Measurements from ENCODE around the gene SUSD4.

The SUSD4 gene

GRCh38 chr1:223315665-223316064 is 48.3 kb downstream of the SUSD4 start:
- Histone ChIP-seq H3K27ac (ENCODE audit: low read depth, low read length) (no peak overlapping the region), H3K4me1 (ENCODE audit: control insufficient read depth, insufficient read depth, low read length, unreplicated experiment) (no peaks in the 10 kb centered on the region), H2AFZ (ENCODE audit: low read length, unreplicated experiment) (no peak overlapping the region), H3K27me3 (ENCODE audit: insufficient read depth, low read length) (peaks cover 15% of the 10 kb centered on the region), H3K79me2 (ENCODE audit: control insufficient read depth, insufficient read depth, low read length, unreplicated experiment) (no peaks in the 10 kb centered on the region), H3K4me3 (ENCODE audit: low read depth, low read length) (no peak overlapping the region), H3K36me3 (ENCODE audit: insufficient read depth, low read length) (no peaks in the 10 kb centered on the region)

- Histone ChIP-seq H3K36me3 (ENCODE audit: insufficient read depth, low read length) (no peaks in the 10 kb centered on the region), H3K27me3 (ENCODE audit: insufficient read depth, low read length) (peaks cover 19% of the 10 kb centered on the region; the same call in 1 of the 2 replicates), H3K4me3 (ENCODE audit: low read depth, low read length) (no peak overlapping the region), H3K4me1 (ENCODE audit: control insufficient read depth, insufficient read depth, low read length, unreplicated experiment) (no peaks in the 10 kb centered on the region), H3K79me2 (ENCODE audit: control insufficient read depth, insufficient read depth, low read length, unreplicated experiment) (no peaks in the 10 kb centered on the region), H3K27ac (ENCODE audit: low read depth, low read length) (no peak overlapping the region), H2AFZ (ENCODE audit: low read length, unreplicated experiment) (no peak overlapping the region)
Measured at GRCh38 chr1:223313415-223313754, 50.6 kb downstream of the SUSD4 start.

- Histone ChIP-seq H3K4me1 (ENCODE audit: control insufficient read depth, insufficient read depth, low read length, unreplicated experiment) (no peaks in the 10 kb centered on the region), H3K79me2 (ENCODE audit: control insufficient read depth, insufficient read depth, low read length, unreplicated experiment) (no peaks in the 10 kb centered on the region), H3K4me3 (ENCODE audit: low read depth, low read length) (no peak overlapping the region), H3K36me3 (ENCODE audit: insufficient read depth, low read length) (no peaks in the 10 kb centered on the region), H3K27ac (ENCODE audit: low read depth, low read length) (no peak overlapping the region), H3K27me3 (ENCODE audit: insufficient read depth, low read length) (peaks cover 23% of the 10 kb centered on the region), H2AFZ (ENCODE audit: low read length, unreplicated experiment) (no peak overlapping the region)
Measured at GRCh38 chr1:223312705-223313414, 51.1 kb downstream of the SUSD4 start.

GRCh38 chr1:223312273-223312672 is 51.7 kb downstream of the SUSD4 start:
- no peaks in the 10 kb centered on the region for H3K79me2 ChIP-seq (ENCODE audit: control insufficient read depth, insufficient read depth, low read length, unreplicated experiment)
- H2AFZ ChIP-seq (ENCODE audit: low read length, unreplicated experiment) = no peak overlapping the region
- H3K36me3 ChIP-seq (ENCODE audit: insufficient read depth, low read length) = no peaks in the 10 kb centered on the region
- no peak overlapping the region for H3K4me3 ChIP-seq (ENCODE audit: low read depth, low read length)
- peaks cover 26% of the 10 kb centered on the region for H3K27me3 ChIP-seq (ENCODE audit: insufficient read depth, low read length)
- no peak overlapping the region for H3K27ac ChIP-seq (ENCODE audit: low read depth, low read length)
- H3K4me1 ChIP-seq (ENCODE audit: control insufficient read depth, insufficient read depth, low read length, unreplicated experiment) = no peaks in the 10 kb centered on the region

GRCh38 chr1:223311826-223312225 is 52.1 kb downstream of the SUSD4 start:
- no peaks in the 10 kb centered on the region for H3K79me2 ChIP-seq (ENCODE audit: control insufficient read depth, insufficient read depth, low read length, unreplicated experiment)
- H3K4me1 ChIP-seq (ENCODE audit: control insufficient read depth, insufficient read depth, low read length, unreplicated experiment) = no peaks in the 10 kb centered on the region
- no peak overlapping the region for H2AFZ ChIP-seq (ENCODE audit: low read length, unreplicated experiment)
- H3K27ac ChIP-seq (ENCODE audit: low read depth, low read length) = no peak overlapping the region
- H3K27me3 ChIP-seq (ENCODE audit: insufficient read depth, low read length) = peaks cover 26% of the 10 kb centered on the region
- no peaks in the 10 kb centered on the region for H3K36me3 ChIP-seq (ENCODE audit: insufficient read depth, low read length)
- H3K4me3 ChIP-seq (ENCODE audit: low read depth, low read length) = no peak overlapping the region

- H3K27me3 ChIP-seq (ENCODE audit: insufficient read depth, low read length) = peaks cover 40% of the 10 kb centered on the region
- H3K36me3 ChIP-seq (ENCODE audit: insufficient read depth, low read length) = no peaks in the 10 kb centered on the region
- H3K4me3 ChIP-seq (ENCODE audit: low read depth, low read length) = no peak overlapping the region
- no peak overlapping the region for H3K27ac ChIP-seq (ENCODE audit: low read depth, low read length)
- H3K79me2 ChIP-seq (ENCODE audit: control insufficient read depth, insufficient read depth, low read length, unreplicated experiment) = no peaks in the 10 kb centered on the region
- H2AFZ ChIP-seq (ENCODE audit: low read length, unreplicated experiment) = no peak overlapping the region
- H3K4me1 ChIP-seq (ENCODE audit: control insufficient read depth, insufficient read depth, low read length, unreplicated experiment) = no peaks in the 10 kb centered on the region
Measured at GRCh38 chr1:223308136-223308535, 55.8 kb downstream of the SUSD4 start.

GRCh38 chr1:223307544-223307943 is 56.4 kb downstream of the SUSD4 start:
- no peaks in the 10 kb centered on the region for H3K4me1 ChIP-seq (ENCODE audit: control insufficient read depth, insufficient read depth, low read length, unreplicated experiment)
- peaks cover 40% of the 10 kb centered on the region for H3K27me3 ChIP-seq (ENCODE audit: insufficient read depth, low read length)
- no peak overlapping the region for H3K4me3 ChIP-seq (ENCODE audit: low read depth, low read length)
- H3K27ac ChIP-seq (ENCODE audit: low read depth, low read length) = no peak overlapping the region
- H3K36me3 ChIP-seq (ENCODE audit: insufficient read depth, low read length) = no peaks in the 10 kb centered on the region
- H2AFZ ChIP-seq (ENCODE audit: low read length, unreplicated experiment) = no peak overlapping the region
- H3K79me2 ChIP-seq (ENCODE audit: control insufficient read depth, insufficient read depth, low read length, unreplicated experiment) = no peaks in the 10 kb centered on the region

- no peaks in the 10 kb centered on the region for H3K36me3 ChIP-seq (ENCODE audit: insufficient read depth, low read length)
- H3K4me3 ChIP-seq (ENCODE audit: low read depth, low read length) = no peak overlapping the region
- no peaks in the 10 kb centered on the region for H3K4me1 ChIP-seq (ENCODE audit: control insufficient read depth, insufficient read depth, low read length, unreplicated experiment)
- H3K27ac ChIP-seq (ENCODE audit: low read depth, low read length) = no peak overlapping the region
- no peak overlapping the region for H2AFZ ChIP-seq (ENCODE audit: low read length, unreplicated experiment)
- H3K79me2 ChIP-seq (ENCODE audit: control insufficient read depth, insufficient read depth, low read length, unreplicated experiment) = no peaks in the 10 kb centered on the region
- H3K27me3 ChIP-seq (ENCODE audit: insufficient read depth, low read length) = peaks cover 29% of the 10 kb centered on the region
Measured at GRCh38 chr1:223304931-223305330, 59.0 kb downstream of the SUSD4 start.

- Histone ChIP-seq H3K36me3 (ENCODE audit: insufficient read depth, low read length) (no peaks in the 10 kb centered on the region), H3K27ac (ENCODE audit: low read depth, low read length) (no peak overlapping the region), H3K4me3 (ENCODE audit: low read depth, low read length) (no peak overlapping the region), H2AFZ (ENCODE audit: low read length, unreplicated experiment) (no peak overlapping the region), H3K27me3 (ENCODE audit: insufficient read depth, low read length) (peaks cover 14% of the 10 kb centered on the region), H3K79me2 (ENCODE audit: control insufficient read depth, insufficient read depth, low read length, unreplicated experiment) (no peaks in the 10 kb centered on the region), H3K4me1 (ENCODE audit: control insufficient read depth, insufficient read depth, low read length, unreplicated experiment) (no peaks in the 10 kb centered on the region)
Measured at GRCh38 chr1:223301371-223301770, 62.6 kb downstream of the SUSD4 start.

- Histone ChIP-seq H3K36me3 (ENCODE audit: insufficient read depth, low read length) (no peaks in the 10 kb centered on the region), H3K27me3 (ENCODE audit: insufficient read depth, low read length) (0 out of 2 replicates have a peak, but pooled peaks cover 9% of the 10 kb centered on the region), H3K4me1 (ENCODE audit: control insufficient read depth, insufficient read depth, low read length, unreplicated experiment) (no peaks in the 10 kb centered on the region), H3K27ac (ENCODE audit: low read depth, low read length) (no peak overlapping the region), H3K79me2 (ENCODE audit: control insufficient read depth, insufficient read depth, low read length, unreplicated experiment) (no peaks in the 10 kb centered on the region), H3K4me3 (ENCODE audit: low read depth, low read length) (no peak overlapping the region), H2AFZ (ENCODE audit: low read length, unreplicated experiment) (no peak overlapping the region)
Measured at GRCh38 chr1:223299553-223299952, 64.4 kb downstream of the SUSD4 start.

- H3K79me2 ChIP-seq (ENCODE audit: control insufficient read depth, insufficient read depth, low read length, unreplicated experiment) = no peaks in the 10 kb centered on the region
- 0 out of 2 replicates have a peak, but pooled peaks cover 12% of the 10 kb centered on the region for H3K27me3 ChIP-seq (ENCODE audit: insufficient read depth, low read length)
- no peaks in the 10 kb centered on the region for H3K4me1 ChIP-seq (ENCODE audit: control insufficient read depth, insufficient read depth, low read length, unreplicated experiment)
- no peaks in the 10 kb centered on the region for H3K36me3 ChIP-seq (ENCODE audit: insufficient read depth, low read length)
- no peak overlapping the region for H2AFZ ChIP-seq (ENCODE audit: low read length, unreplicated experiment)
- no peak overlapping the region for H3K4me3 ChIP-seq (ENCODE audit: low read depth, low read length)
- H3K27ac ChIP-seq (ENCODE audit: low read depth, low read length) = no peak overlapping the region
Measured at GRCh38 chr1:223298701-223299100, 65.3 kb downstream of the SUSD4 start.

Data from ACC112 (cell line).